Hepatocyte (in vitro differentiated cells): Measurements from ENCODE around the gene BCAN.

Experiments used
- CTCF ChIP-seq: fragments of 200-600 bp; sonication (generic); IDR thresholded peaks from 2 replicates; pipeline ENCODE4 v1.5.1; 2016; ENCODE audit warnings: antibody characterized with exemption, mild to moderate bottlenecking; ENCODE audit not compliant: poor library complexity
- EZH2 ChIP-seq: fragments of 200-600 bp; sonication (generic); IDR thresholded peaks from 2 replicates; pipeline ENCODE4 v1.6.1; 2016; ENCODE audit warnings: antibody characterized with exemption, mild to moderate bottlenecking, borderline replicate concordance
- EZH2phosphoT487 ChIP-seq: fragments of 200-600 bp; sonication (generic); IDR thresholded peaks from one replicate; pipeline ENCODE4 v1.6.1; 2018; ENCODE audit warnings: antibody characterized with exemption, mild to moderate bottlenecking, low read depth, moderate library complexity; ENCODE audit not compliant: unreplicated experiment, severe bottlenecking

- TF ChIP-seq CTCF = no peak
- no peak for TF ChIP-seq EZH2
- no peak for TF ChIP-seq EZH2phosphoT487
Observed at GRCh38 chr1:156662005-156662799, 20.3 kb downstream of the BCAN start.
